SH-SY5Y (cell line): ENCODE data around the gene BAG1.

Experiments used
- GATA2 ChIP-seq: IDR thresholded peaks from 2 replicates; pipeline ENCODE4 v1.6.1; 2011; ENCODE audit warnings: mild to moderate bottlenecking, low read depth, low read length
- GATA3 ChIP-seq: IDR thresholded peaks from 2 replicates; pipeline ENCODE4 v1.6.1; 2011; ENCODE audit warnings: low read depth, mild to moderate bottlenecking, low read length, moderate library complexity

Gene BAG1

GRCh38 chr9:33225319-33226147 lies 39.0 kb downstream of the BAG1 start:
- TF ChIP-seq GATA3 (no peak), GATA2 (no peak)

GRCh38 chr9:33223696-33224095 lies 40.8 kb downstream of the BAG1 start:
- TF ChIP-seq GATA2, result no peak
- no peak for TF ChIP-seq GATA3

- TF ChIP-seq GATA2 (no peak), GATA3 (no peak)
These were observed 42.5 kb downstream of the BAG1 start for GRCh38 chr9:33222031-33222430.

- TF ChIP-seq GATA3 (no peak), GATA2 (no peak)
These were observed 43.0 kb downstream of the BAG1 start for GRCh38 chr9:33221568-33221884.

- TF ChIP-seq GATA3 (no peak), GATA2 (no peak)
These were observed 43.6 kb downstream of the BAG1 start for GRCh38 chr9:33220681-33221567.

GRCh38 chr9:33211695-33212393 lies 52.7 kb downstream of the BAG1 start:
- no peak for TF ChIP-seq GATA3
- TF ChIP-seq GATA2, result no peak

- TF ChIP-seq GATA2 (no peak), GATA3 (no peak)
These were observed 54.3 kb downstream of the BAG1 start for GRCh38 chr9:33210006-33210715.

- no peak for TF ChIP-seq GATA2
- no peak for TF ChIP-seq GATA3
These were observed 55.1 kb downstream of the BAG1 start for GRCh38 chr9:33209394-33209793.

- TF ChIP-seq GATA3, result no peak
- TF ChIP-seq GATA2, result no peak
These were observed 61.8 kb downstream of the BAG1 start for GRCh38 chr9:33202552-33203201.
